ENCODE results near the gene CHKB. TPM values are rescaled to one million over a fixed set of nuclear protein-coding genes. Genes with fewer than 3 reads are reported as not detected.
A peak's percentile ranks its signal among the peaks of the same experiment; 100 is the strongest.

CHKB gene
- total RNA-seq, 8 experiments from 2014 or later: 19.0 to 71.7 (median 33.1) TPM

DNA sequence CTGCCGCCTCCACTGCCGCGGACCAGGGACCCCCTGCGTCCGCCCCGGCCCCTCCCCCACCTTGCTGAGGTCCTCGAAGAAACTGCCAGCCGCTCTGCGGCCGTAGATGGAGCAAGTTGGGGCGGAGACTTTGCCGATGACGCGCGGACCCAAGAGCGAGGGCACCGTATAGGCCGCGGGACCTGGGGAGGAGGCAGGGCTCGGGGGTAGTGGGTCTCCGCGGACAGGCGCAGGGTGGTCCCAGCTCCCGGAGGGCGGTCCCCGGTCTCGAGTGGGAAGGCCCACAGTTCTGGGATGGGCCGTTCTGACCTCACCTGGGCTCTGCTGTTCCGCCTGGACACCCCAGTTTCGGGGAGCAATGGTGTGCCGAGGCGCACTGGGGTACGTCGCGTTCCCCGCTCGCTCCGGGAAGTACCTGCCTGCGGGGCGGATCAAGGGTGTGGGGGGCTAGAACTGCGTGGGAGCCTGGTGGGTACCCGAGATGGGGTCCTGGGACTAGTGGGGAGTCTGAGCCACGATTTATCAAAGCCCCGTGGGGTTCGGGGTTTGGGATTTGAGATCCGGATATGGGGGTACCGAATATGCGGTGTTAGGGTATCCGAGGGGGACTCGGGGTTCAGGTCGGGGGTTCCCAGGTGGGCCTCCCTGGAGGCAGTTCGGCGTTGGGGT, 51.6 kb downstream of the CHKB start:
- ATAC-seq (replicated peaks in 6 of 8): peak in 4 of 8 experiments; percentile 0 to 17 (median 4)
- WGBS, 10 experiments: 1% methylated on average over 15 of the region's 53 CpGs; no CpG with 5 or more reads in 9 of the 10 experiments
- H3K4me1 ChIP-seq (replicated peaks in 1 of 2): peaks cover 24 to 33% of the 10 kb centered on the region in 2 donors
- in situ Hi-C loops (cut with MboI; ENCODE audit: low pct_unique_long_range_greater_than_20kb in 2 of 9, low sequenced_read_pairs in 9 of 9, unreplicated experiment in 9 of 9): no loop called here
- peak overlapping the region in 3 of 5 donors; percentile 27 to 44 (median 36) for H3K4me3 ChIP-seq
- H3K27ac ChIP-seq: no peak overlapping the region

DNA sequence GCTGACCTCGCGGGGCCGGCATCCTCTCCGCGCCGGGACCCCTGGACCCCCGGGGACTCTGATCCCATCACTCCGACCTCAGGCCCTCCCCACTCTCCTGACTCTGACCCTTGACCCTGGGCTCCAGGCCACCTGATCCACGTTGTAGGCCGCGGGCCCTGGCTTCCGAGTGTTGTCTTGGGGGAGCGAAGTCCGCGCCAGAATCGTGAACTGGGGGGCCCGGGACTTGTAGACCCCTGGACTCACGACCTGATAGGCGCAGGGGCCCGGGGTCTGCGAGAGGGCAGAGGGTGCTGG, 52.1 kb downstream of the CHKB start:
- in situ Hi-C loops (cut with MboI; ENCODE audit: low pct_unique_long_range_greater_than_20kb in 2 of 9, low sequenced_read_pairs in 9 of 9, unreplicated experiment in 9 of 9): no loop called here
- Histone ChIP-seq H3K4me3 (peak overlapping the region in 3 of 5 donors; percentile 27 to 44 (median 36)), H3K4me1 (replicated peaks in 1 of 2) (peaks cover 24 to 33% of the 10 kb centered on the region in 2 donors), H3K27ac (no peak overlapping the region)
- WGBS, 10 experiments: 20% methylated on average over 1 of the region's 21 CpGs; no CpG with 5 or more reads in 9 of the 10 experiments
- no peak for ATAC-seq (replicated peaks in 6 of 8)

DNA sequence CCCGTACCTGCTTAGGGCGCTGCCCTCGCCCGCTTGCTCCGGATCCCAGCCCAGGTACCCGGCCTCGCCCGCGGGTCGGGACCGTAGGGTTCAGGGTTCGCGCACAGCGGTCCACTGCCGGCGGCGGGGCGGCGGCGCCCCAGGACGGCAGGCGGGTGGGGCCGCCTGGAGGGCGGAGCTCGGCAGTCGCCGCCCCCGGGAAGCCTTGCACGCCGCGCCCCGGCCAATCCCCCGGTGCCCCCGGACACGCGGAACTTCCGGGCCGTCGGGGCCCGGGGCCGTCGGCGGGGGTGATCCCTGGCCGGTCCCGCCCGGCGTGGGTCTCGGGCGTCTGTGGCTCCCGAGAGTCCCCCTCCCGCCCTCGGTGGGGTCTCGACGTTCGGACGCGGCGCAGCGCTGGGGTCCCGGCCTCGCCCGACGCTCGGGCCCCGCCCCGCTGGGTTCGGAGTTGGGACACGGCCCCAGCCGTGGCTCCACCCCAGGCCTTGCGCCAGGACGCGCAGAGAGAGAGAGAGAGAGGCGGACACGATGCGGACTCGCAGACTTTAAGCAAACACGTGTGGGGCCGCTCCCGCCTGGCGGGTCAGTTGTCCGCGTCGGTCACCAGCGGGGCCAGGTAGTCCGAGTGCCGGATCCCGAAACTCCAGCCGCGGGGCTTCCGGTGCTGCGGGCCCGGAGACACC, 52.6 kb downstream of the CHKB start, which contains the start of gene TYMP:
Gene TYMP (minus strand): TSS at position 116 of the 683 bp plus-strand sequence. CDS start 303 bp downstream, outside the sequence.
- Histone ChIP-seq H3K4me3 (peak within 1 kb of the TSS in 3 of 5 donors; percentile 27 to 44 (median 36)), H3K27ac (no peak within 1 kb of the TSS), H3K4me1 (replicated peaks in 1 of 2) (peaks cover 24 to 33% of the 10 kb centered on the region in 2 donors)
- in situ Hi-C loops (cut with MboI; ENCODE audit: low pct_unique_long_range_greater_than_20kb in 2 of 9, low sequenced_read_pairs in 9 of 9, unreplicated experiment in 9 of 9): no loop called here
- ATAC-seq (replicated peaks in 6 of 8): peak in 5 of 8 experiments; percentile 7 to 29 (median 10)
- 20% methylated on average over 1 of the region's 92 CpGs; no CpG with 5 or more reads in 9 of the 10 experiments for WGBS, 10 experiments

DNA sequence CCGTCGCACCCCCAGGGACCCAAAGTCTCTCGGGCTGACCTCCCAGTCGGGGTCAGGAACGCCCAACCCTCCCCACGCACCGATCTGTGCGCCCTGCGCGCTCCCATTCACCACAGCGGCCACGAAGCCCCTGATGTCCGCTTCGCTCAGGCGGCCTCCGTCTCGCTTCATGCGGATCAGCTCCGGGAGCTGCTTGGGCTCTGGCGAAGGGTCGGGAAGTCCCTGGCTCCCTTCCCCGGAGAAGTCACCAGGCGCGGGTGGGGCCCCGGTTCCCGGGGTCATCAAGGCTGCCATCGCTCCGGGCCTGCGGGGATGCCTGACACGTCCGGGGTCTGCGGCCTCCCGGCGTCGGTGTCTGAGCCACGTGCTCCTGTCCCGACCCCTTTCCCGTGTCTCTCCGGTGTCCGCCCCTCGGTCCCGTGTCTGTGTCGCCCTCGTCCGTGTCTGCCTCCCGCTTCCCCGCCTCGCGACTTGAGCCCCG, 53.2 kb downstream of the CHKB start:
- in situ Hi-C loops (cut with MboI; ENCODE audit: low pct_unique_long_range_greater_than_20kb in 2 of 9, low sequenced_read_pairs in 9 of 9, unreplicated experiment in 9 of 9): no loop called here
- 31% methylated on average over 11 of the region's 50 CpGs; no CpG with 5 or more reads in 9 of the 10 experiments for WGBS, 10 experiments
- Histone ChIP-seq H3K4me3 (peak overlapping the region in 2 of 5 donors; percentile 27 to 44), H3K27ac (no peak overlapping the region), H3K4me1 (replicated peaks in 1 of 2) (peaks cover 27 to 36% of the 10 kb centered on the region in 2 donors)
- ATAC-seq (replicated peaks in 6 of 8): no peak

Other genes starting within 250 kb of the CHKB start
- gene PPP6R2, start 239.5 kb downstream of the CHKB start, total RNA-seq: 10 to 100 TPM; 25.1 to 75.6 (median 40.4) TPM
- gene SBF1, start 107.8 kb downstream of the CHKB start, total RNA-seq: 10 to 100 TPM; 37.5 to 94.4 (median 60.3) TPM
- 1 to 10 TPM in 5 of 8 experiments, under 1 TPM in 3; 0.09 to 7.6 (median 1.2) TPM for gene ADM2, start 101.3 kb downstream of the CHKB start, total RNA-seq
- under 1 TPM in 4 of 8 experiments, not detected in 4; 0.13 to 0.52 (median 0.36) TPM for gene MIOX, start 96.0 kb downstream of the CHKB start, total RNA-seq
- 10 to 100 TPM; 20.2 to 44.9 (median 39.9) TPM for gene LMF2, start 75.1 kb downstream of the CHKB start, total RNA-seq
- gene NCAPH2, start 74.6 kb downstream of the CHKB start, total RNA-seq: 10 to 100 TPM; 12.1 to 59.7 (median 39.5) TPM
- gene SCO2, start 57.3 kb downstream of the CHKB start, total RNA-seq: 1 to 10 TPM in 5 of 8 experiments, under 1 TPM in 3; 0.64 to 2.2 (median 1.2) TPM
- 10 to 100 TPM in 1 of 8 experiments, 1 to 10 TPM in 6, under 1 TPM in 1; 0.87 to 10.6 (median 3.9) TPM for gene TYMP, start 52.8 kb downstream of the CHKB start, total RNA-seq
- 1 to 10 TPM in 2 of 8 experiments, under 1 TPM in 6; 0.16 to 1.5 (median 0.40) TPM for gene KLHDC7B, start 37.0 kb downstream of the CHKB start, total RNA-seq
- gene SYCE3, start 19.9 kb downstream of the CHKB start, total RNA-seq: 1 to 10 TPM in 1 of 8 experiments, under 1 TPM in 1, not detected in 6; 0.87 to 1.2 TPM
- 10 to 100 TPM in 3 of 8 experiments, 1 to 10 TPM in 5; 2.8 to 17.7 (median 9.6) TPM for gene CPT1B, start 4.4 kb downstream of the CHKB start, total RNA-seq
- gene MAPK8IP2, start 17.9 kb upstream of the CHKB start, total RNA-seq: 10 to 100 TPM in 5 of 8 experiments, 1 to 10 TPM in 1, under 1 TPM in 2; 0.41 to 38.1 (median 27.4) TPM
- 10 to 100 TPM in 6 of 8 experiments, 1 to 10 TPM in 2; 7.1 to 43.4 (median 13.2) TPM for gene ARSA, start 45.3 kb upstream of the CHKB start, total RNA-seq
- gene SHANK3, start 90.0 kb upstream of the CHKB start, total RNA-seq: 1 to 10 TPM in 5 of 8 experiments, under 1 TPM in 3; 0.41 to 7.8 (median 5.2) TPM
- gene ACR, start 155.4 kb upstream of the CHKB start, total RNA-seq: under 1 TPM in 4 of 8 experiments, not detected in 4; 0.33 to 1.00 (median 0.63) TPM
- gene RABL2B, start 200.8 kb upstream of the CHKB start, total RNA-seq: 10 to 100 TPM in 7 of 8 experiments, 1 to 10 TPM in 1; 9.3 to 33.7 (median 22.6) TPM